GM19468 (cell line): ENCODE measurements around the gene A3GALT2.
A peak's percentile ranks its signal among the peaks of the same experiment; 100 is the strongest.

ENCODE experiments used
- ATAC-seq: cut with Tn5 transposase; IDR thresholded peaks from one replicate; pipeline ENCODE4 v1.9.1; 2021; ENCODE audit warnings: mild to moderate bottlenecking, moderate library complexity, moderate number of reproducible peaks; ENCODE audit not compliant: unreplicated experiment; ENCODE audit errors: extremely low read depth

Gene A3GALT2

DNA sequence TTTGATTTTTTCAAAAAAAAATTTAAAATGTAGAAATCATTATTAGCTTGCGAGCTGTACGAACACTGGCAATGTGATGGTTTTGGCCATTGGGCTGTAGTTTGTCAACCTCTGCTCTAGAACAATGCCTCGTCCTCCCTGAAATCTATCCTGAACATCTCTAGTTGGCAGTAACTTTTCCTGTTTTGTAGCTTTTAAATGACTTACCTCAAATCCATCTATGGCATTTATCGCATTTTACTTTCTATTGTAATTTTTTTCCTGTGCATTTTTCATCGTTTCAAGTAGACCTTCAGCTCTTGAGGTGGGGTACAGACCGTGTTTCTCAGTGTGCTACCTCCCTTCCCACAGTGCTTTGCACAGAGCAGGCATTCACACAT is 30.4 kb upstream of the A3GALT2 start:
- ATAC-seq = no peak

DNA sequence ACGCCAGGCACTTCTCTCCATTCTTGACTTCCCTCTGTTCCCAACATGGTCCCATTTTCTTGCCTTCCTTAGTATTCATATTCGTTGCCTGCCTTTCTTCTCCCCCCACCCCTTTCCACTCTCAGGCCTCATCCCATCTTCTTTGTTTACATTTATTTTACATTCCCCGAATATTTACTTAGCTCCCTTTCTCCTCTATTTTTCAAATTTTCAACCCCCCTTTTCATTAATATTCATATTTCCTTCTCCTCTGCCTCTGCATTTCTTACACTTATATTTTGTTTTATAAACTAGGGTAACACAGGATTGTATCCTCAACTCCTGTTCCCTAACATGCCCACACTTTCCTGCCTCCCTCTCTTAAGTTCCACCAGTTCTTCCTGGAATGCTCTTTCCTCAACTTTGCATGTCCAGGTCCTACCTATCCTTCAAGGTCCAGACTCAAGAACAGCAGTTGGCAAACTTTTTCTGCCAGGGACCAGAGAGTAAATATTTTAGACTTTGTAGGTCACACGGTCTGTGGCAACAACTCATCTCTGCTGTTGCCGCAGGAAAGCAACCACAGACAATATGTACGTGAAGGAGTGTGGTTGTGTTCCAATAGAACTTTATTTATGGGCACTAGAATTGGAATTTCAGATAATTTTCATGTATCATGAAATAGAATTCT is 29.8 kb upstream of the A3GALT2 start:
- ATAC-seq = no peak

DNA sequence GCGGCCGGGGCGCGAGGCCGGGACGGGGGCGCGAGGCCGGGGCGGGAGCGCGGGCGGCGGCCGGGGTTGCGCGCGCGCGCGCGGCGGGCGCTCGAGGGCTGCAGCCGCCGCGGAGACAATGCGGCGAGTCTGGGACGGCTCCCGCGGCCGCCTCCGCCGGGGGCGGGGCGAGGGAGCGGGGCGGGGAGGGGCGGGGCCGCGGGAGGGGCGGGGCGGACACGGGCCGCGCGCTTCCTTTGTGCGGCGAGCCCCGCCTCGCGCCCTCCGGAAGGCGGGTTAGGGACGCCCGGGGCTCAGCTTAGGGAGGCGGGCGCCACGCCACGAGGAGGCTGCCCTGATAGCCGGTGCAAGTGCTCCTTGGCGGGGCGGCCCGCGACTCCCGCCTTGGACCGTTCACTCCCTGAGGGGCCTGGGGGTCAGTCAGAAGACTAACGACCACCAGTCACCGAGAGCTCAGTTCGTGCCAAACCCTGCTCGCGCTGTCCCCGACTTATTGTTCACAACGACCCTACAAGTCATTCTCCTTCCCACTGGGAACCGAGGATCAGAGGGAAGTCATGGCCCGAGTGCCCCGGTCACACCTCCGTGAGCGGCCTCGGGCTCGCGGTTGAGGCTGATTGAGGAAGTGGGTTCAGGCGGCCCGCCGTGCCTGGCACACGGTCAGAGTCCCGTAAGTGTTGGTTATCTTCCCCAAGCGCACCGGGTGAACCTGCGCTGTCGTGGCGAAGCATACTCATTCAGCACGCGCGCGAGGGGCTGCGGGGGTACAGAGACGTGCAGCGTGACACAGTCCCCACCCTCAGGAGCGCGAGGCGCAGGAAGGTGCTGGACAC is 29.1 kb upstream of the A3GALT2 start:
- peak; percentile 51 for ATAC-seq

DNA sequence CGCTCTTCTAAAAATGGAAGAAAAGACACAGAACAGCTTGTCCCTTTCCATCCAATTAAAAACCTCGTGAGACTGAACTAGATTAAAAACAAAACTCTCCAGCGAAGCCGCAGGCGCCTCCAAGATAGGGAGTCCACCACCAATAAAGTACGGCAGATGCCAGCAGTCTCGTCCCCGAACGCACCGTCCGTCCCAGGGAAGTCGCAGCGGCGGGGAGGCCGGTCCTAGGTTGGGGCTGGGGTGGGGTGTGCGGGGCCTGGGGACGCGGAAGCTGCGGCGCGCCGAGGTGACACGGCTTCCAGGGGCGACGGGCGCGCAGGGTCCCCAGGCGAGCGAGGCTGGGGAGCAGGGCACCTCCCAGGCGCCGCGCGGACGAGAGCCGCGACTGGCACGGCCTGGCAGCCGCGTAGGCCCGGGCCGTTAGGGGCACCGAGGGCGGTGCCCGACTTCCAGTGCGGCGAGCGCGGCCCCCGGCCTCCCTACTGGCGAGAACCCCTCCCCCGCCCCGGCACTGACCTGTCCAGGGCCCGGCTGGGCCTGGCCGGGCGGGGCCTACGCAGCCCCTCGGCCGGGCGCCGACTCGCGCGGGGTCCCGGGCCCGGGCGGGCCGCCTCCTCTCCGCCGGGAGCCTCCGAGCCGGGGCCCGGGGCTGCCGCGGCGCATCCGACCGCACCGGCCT is 28.3 kb upstream of the A3GALT2 start:
- ATAC-seq = peak; percentile 4

DNA sequence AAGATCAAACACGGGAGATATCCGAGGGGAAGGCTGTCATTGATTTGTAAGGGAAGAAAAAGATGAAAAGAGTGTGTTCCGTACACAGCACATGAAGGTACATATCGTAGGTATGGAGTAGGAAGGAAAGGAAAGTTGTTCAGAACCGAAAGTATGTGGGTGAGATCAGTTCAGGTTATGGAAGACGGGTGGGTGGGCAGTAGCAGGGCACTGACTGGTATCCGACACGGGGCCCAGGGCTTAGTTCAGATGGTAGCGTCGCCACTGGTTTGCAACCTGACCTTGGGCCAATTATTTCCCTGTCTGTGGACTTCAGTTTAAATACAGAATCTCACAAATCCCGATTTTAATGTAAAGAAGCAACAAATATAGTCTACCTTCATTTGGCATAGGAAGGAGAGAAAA is 27.8 kb upstream of the A3GALT2 start:
- no peak for ATAC-seq

DNA sequence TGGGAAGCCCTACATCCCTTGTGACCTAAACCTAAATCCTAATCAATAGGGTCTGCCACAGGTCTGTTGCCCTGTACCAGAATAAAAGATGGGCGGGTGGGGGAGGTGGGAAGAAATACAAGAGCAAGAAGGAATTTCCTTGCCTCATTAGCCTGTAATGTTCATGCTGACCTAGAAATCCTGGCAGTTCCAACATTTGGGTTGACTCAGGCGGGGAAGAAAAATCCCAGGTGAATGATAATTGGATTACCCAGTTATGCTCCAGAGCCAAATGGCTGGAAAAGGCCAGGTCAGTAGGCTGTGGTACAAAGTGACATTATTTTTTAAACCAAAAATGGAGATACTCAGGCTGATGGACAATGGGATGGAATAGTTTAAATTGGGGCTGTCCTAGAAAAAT is 27.3 kb upstream of the A3GALT2 start:
- ATAC-seq = no peak

DNA sequence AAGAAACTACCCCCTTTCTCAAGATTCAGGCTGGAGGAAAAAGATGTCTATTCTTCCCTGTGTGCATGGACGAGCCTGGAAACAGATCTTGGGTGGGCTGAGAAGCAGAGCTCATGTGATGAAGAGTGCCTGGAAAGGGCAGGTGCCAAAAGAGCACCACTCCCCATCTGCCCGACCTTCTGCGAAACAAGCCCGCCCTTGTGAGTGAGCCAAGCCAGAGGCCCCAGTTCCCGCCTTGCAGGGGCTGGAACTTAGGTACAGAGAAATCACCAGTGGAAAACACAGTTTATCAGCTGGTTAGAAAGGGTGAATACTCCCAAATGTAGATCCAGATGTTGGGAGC is 26.7 kb upstream of the A3GALT2 start:
- no peak for ATAC-seq

DNA sequence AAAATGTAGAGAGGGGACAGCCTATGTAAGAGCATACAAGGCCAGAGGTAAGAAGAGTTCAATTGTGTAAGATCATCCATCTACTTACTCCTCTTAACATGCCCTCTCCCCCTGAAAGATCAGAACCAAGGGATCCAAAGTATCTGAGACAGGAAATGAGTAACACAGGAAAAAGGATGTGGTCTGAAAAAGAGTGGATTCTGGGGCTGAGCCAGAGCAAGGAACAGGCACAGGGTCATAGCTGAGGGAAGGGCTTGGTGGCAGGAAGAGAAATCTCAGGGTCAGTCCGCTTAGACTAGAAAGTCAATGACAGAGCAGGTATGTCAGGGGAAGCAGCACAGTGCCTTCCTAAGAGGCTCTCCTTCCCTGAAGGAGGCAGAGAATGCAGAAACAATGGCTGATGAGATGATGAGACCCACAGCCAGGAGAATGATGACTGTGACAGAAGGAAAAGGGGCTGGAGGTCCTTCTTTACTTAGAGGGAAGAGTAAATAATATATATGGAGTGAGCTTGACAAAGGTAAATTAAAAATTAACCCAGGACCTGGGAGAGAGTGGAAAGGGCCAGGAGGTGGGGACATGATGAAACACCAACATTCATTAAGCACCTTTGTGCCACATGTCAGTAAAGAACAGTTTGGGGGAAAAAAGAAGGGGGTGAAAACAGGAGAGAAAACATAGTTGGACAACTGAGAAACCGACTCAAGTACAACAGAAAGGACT is 26.2 kb upstream of the A3GALT2 start:
- no peak for ATAC-seq

DNA sequence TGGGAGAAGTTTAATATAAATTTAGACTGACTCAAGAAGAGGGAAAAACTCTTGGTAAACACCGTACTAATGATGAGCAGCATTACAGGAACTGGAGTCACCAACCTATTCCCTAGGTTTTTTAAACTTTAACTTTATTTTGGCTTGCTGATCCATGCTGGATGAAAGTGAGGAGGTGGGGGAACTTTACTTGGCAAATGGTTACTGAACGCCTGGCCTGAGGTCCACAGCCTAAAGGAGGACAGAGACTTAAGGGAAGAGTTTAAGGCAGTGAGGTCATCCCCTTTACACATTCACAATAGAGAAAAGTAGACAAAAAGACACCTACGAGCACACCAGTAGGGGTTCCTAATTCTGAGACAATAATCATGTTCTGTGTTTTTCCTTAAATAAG is 25.6 kb upstream of the A3GALT2 start:
- ATAC-seq = no peak

DNA sequence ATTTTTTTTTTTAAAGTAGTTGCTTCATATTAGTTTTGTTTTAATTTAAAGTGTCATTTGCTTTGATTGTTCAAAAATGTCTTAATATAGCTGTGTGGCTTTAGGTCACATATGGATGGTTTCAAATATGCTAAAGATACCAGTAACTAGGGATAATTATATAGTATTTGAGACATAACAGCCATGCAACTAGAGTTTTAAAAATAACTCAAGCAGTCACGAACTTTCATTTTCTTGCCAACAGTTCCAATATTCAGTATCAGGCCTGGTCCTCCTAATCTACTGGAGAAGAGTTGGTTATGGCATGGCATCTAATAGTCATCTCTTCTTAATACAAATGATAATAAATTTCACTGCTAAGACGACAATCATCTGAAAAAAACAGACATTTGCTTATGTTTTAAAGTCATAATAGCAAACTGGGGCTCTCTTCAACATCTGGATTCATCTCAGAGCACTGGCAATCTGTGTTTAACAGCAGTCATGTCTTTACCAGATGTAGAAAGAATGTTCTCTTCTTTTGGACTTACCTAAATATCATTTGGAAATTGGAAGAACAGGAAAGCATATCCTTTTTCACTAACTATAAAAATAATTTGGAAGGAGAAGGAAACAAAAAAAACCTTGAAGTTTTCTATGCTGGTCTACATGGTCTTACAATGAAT is 24.1 kb upstream of the A3GALT2 start:
- ATAC-seq = no peak

DNA sequence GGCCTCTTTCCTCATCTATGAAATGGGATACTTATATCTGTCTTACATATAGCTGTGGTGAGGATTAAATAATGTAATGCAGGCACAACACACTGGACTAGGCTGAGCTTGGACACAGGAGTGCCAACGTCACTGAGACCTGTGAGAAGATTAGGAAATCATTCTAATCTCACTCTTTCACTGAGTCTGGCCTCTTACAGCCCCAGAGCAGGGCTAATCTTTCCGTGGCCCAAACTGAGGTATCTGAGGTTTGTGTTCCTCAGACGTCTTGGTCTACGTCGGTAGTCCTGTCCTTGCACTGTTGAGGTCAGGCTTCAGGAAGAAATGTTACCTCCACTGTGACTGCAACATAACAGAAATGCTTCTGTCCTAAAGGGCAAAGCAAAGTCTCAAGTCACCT is 22.6 kb upstream of the A3GALT2 start:
- ATAC-seq = no peak

DNA sequence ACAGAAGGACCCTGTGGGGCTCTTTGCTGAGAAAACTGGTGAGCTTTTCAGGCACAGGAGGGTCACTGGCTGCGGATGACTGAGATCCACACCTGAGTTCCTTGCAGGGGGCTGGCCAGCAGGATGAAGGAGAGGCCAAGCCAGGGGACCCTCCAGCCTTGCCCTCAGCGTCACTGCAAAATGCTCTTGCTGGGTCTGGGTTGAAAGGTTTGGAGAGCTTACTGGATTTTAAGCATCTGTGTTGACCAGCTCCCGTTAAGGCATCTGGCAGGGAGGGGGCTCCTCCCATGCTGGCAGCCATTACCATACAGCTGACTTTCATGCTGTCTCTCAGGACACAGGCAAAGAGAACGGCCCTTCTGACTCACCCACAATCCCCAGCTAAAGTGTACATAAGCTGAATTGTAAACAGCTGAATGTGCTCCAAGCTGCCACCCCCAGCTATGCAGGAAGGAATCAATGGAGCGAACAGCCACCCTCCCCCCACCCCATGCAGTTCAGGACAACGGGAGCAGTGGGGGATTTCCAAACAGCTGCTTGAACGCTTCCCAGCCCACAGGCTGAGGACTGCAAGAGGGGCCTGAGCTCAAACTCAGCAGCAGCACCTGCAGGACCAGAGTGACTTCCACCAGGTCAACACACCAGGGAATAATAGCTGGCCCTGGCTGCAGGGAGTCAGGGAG is 21.3 kb upstream of the A3GALT2 start:
- no peak for ATAC-seq

DNA sequence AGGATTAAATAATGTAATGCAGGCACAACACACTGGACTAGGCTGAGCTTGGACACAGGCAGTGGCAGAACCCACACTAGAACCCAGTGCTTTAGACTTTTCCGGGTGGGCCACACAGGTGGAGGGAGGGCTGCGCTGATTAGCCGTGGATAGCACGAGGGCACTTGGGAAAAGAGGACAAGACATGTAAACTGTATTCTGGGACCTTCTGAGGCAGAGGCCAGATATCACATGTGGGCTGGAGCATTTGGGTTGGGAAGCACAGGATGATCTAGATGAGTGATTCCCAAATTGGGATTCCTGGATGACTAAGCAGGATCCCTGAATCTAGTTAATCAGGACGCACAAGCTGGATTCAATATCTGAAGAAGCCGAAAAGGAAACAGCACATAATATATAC is 20.3 kb upstream of the A3GALT2 start:
- ATAC-seq = no peak

DNA sequence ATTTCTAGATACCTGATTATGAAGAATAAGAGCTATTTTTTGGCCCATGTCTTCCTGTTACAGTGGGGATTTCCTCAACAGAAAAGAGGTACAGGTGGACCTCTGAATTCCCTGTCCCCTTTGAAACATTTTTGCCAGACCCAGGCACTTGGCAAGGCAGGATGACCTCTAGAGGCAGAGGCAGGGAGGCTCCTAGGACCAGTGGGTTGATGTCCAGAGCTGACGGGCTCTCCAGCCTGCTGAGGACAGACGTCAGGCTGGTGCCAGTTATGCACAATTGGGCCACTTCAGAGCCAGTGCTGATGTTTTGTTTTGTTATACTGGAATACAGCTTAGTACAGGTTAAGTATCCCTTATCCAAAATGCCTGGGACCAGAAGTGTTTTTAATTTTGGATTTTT is 18.5 kb upstream of the A3GALT2 start:
- ATAC-seq = no peak

DNA sequence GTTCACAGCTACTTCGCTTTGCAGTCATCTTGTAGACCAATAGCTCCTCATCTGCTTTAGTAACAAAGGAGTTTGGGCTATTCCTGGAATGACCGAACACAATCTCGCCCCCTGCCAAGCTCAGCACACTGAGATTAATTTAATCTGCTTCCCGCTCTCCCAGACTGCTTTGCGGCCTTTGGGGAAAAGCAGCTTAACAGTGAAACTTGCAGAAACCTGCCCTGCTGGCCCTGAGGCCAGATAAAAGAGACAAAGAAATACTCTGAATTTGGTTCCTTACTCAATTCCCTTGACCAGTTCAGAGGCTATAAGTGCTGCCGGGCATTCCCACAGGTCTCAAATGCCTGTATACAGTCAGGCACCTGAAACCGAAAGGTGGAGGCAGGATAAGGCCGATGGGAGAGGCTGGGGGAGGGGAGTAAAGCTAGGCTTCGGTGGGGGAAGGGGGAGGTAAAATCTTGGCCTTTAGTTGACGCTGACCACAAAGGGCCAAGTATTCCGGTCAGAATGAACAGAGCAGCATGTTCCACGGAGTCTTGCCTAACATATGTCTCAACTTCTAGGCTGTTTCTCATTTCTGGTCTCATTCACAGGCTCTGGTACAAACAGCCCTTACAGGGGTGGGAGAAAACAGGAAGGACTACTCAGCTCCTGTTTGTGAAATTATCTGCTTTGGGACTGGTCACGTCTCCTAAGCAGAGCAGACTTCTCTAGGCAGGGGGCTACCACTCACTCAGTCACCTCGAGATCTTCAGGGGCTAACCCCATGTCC is 17.7 kb upstream of the A3GALT2 start:
- ATAC-seq = no peak

DNA sequence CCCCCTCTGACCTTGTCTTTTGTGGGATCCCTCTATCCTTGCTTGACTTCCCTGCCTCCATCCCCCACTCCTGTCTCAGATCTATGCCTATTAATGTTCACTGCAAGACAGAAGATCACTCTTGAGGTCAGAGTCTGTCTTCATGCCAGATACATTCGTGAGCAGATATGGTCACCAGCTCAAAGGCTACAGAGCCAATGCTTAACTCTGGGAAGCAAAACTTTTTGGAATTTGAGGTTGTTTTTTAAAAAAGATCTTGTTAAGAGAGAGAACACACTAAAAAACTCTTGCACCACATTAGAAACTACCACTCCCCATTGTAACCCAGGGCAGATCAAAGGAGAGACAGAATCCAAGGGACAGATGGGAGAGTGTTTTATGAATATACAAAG is 17.1 kb upstream of the A3GALT2 start:
- no peak for ATAC-seq

DNA sequence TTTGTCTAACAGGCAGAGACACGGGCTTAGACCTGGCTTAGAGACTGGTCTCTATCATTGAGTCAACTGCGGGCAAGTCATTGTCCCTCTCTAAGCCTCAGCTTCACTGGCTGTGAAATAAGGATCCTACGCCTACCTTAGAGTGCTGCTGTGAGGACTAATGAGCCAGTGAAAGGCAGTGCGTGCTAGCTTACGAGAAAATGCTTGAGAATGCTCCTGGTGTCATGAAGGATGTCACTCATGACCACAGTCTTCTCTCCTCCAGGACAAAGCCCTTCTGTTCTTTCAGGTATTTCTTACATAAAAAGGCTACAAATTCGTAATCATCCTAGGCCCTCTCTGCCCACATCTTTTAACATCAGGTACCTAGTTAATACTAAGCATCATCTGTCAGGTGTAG is 16.5 kb upstream of the A3GALT2 start:
- no peak for ATAC-seq

DNA sequence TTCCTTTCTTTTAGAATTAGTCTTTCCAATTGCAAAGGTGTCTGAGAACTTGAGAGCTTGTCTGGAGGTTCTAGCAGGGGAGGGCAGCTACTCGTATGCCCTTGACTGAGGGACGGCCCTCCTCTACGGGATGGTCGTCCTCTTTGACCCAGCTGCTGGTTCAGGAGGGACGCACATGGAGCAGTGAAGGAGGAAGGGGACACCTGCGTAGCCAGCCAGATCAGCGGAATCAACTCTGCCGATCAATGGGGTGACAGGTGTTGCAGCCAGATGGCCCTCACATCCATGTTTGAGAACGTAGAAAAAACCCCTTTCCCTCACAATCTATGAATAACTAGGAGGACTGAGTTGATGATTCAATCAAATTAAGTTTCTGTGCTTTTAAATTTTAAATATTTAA is 15.7 kb upstream of the A3GALT2 start:
- ATAC-seq = no peak

DNA sequence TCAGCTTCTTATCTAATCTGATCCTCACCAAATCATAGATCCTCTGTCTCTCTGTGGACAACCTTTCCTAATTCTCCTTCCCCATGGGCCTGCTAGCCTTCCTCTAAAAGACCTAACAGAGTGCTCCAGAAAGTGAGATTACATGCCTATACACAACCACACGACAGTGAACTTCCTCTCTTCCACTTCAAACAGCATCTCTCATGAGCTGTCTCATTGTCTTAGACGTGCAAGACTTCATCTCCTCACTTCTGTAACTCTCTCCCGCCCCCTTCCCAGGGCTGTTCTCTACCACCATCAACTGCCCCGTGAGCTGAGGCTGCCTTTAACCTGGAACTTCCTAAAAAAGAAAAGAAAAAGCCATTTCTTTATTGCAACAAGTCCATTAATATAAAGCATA is 14.1 kb upstream of the A3GALT2 start:
- ATAC-seq = no peak
